SU-DHL-6 (cell line): ENCODE data around the gene SPTBN5.

Experiments used
- H2AFZ ChIP-seq: fragments of 200-600 bp; sonication (generic); 2 replicates; pipeline ENCODE4 v1.6.1; 2014; ENCODE audit warnings: low read depth, mild to moderate bottlenecking, moderate library complexity, mixed read lengths, antibody characterized with exemption, low read length; ENCODE audit not compliant: severe bottlenecking
- H3F3A ChIP-seq: fragments of 200-600 bp; shearing (Covaris generic); 2 replicates; pipeline ENCODE4 v1.6.0; 2016; ENCODE audit warnings: antibody characterized with exemption, mild to moderate bottlenecking; ENCODE audit not compliant: insufficient read depth
- H3K27ac ChIP-seq: fragments of 200-600 bp; sonication (generic); 2 replicates; pipeline ENCODE4 v1.5.1; 2016; ENCODE audit warnings: low read depth, mild to moderate bottlenecking, low read length, moderate library complexity, mixed read lengths
- H3K27me3 ChIP-seq: fragments of 200-600 bp; sonication (generic), shearing (Covaris generic); 2 replicates; pipeline ENCODE4 v1.6.0; 2014; ENCODE audit warnings: mild to moderate bottlenecking, low read length
- H3K36me3 ChIP-seq: fragments of 200-600 bp; sonication (generic); 2 replicates; pipeline ENCODE4 v1.6.1; 2014; ENCODE audit warnings: mild to moderate bottlenecking, low read length, mixed read lengths
- H3K4me2 ChIP-seq: fragments of 300-600, 200-600 bp; shearing (Covaris generic), sonication (generic); 2 replicates; pipeline ENCODE4 v1.6.0; 2014; ENCODE audit warnings: low read length, low read depth, mild to moderate bottlenecking; ENCODE audit not compliant: poor library complexity, severe bottlenecking
- H3K4me3 ChIP-seq: fragments of 200-600 bp; sonication (generic); 2 replicates; pipeline ENCODE4 v1.5.1; 2014; ENCODE audit warnings: antibody characterized with exemption, low read length, mild to moderate bottlenecking, mixed read lengths; ENCODE audit not compliant: insufficient read depth, poor library complexity, severe bottlenecking
- H3K79me2 ChIP-seq: fragments of 200-600 bp; sonication (generic); 2 replicates; pipeline ENCODE4 v1.6.1; 2014; ENCODE audit warnings: mild to moderate bottlenecking, low read length, moderate library complexity; ENCODE audit not compliant: insufficient read depth
- H3K9ac ChIP-seq: fragments of 200-600 bp; sonication (generic); 2 replicates; pipeline ENCODE4 v1.7.0; 2014; ENCODE audit warnings: mild to moderate bottlenecking, low read length
- H3K9me2 ChIP-seq: fragments of 200-600 bp; sonication (generic); replicated peaks from 2 replicates; pipeline ENCODE4 v1.6.1; 2014; ENCODE audit warnings: low read length; ENCODE audit not compliant: insufficient read depth
- H3K9me3 ChIP-seq: fragments of 200-600 bp; sonication (generic); 2 replicates; pipeline ENCODE4 v1.6.1; 2014; ENCODE audit warnings: low read length, mixed read lengths; ENCODE audit not compliant: insufficient read depth
- H4K20me1 ChIP-seq: fragments of 200-600 bp; sonication (generic); 2 replicates; pipeline ENCODE4 v1.6.1; 2014; ENCODE audit warnings: low read depth, mild to moderate bottlenecking, antibody characterized with exemption, low read length, moderate library complexity, mixed read lengths
- EZH2phosphoT487 ChIP-seq: fragments of 200-600 bp; sonication (generic), shearing (Covaris generic); conservative IDR thresholded peaks from 2 replicates; pipeline ENCODE4 v1.6.1; 2018; ENCODE audit warnings: mild to moderate bottlenecking, antibody characterized with exemption, low read length, moderate library complexity, mixed read lengths
- TF ChIP-seq, protein P1 (sequence below): fragments of 200-600 bp; sonication (generic); IDR thresholded peaks from one replicate; pipeline ENCODE4 v1.5.1; 2017; ENCODE audit warnings: antibody characterized with exemption, mild to moderate bottlenecking, low read length, moderate library complexity; ENCODE audit not compliant: insufficient read depth, poor library complexity, severe bottlenecking

SPTBN5 gene

GRCh38 chr15:41865490-41866055 lies 28.3 kb downstream of the SPTBN5 start:
- H3F3A ChIP-seq, result no peaks in the 10 kb centered on the region
- H3K9ac ChIP-seq, result no peak overlapping the region
- no peaks in the 10 kb centered on the region for H3K79me2 ChIP-seq
- H4K20me1 ChIP-seq, result no peaks in the 10 kb centered on the region
- TF ChIP-seq EZH2phosphoT487, result no peak
- TF ChIP-seq, protein P1, sequence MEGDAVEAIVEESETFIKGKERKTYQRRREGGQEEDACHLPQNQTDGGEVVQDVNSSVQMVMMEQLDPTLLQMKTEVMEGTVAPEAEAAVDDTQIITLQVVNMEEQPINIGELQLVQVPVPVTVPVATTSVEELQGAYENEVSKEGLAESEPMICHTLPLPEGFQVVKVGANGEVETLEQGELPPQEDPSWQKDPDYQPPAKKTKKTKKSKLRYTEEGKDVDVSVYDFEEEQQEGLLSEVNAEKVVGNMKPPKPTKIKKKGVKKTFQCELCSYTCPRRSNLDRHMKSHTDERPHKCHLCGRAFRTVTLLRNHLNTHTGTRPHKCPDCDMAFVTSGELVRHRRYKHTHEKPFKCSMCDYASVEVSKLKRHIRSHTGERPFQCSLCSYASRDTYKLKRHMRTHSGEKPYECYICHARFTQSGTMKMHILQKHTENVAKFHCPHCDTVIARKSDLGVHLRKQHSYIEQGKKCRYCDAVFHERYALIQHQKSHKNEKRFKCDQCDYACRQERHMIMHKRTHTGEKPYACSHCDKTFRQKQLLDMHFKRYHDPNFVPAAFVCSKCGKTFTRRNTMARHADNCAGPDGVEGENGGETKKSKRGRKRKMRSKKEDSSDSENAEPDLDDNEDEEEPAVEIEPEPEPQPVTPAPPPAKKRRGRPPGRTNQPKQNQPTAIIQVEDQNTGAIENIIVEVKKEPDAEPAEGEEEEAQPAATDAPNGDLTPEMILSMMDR, result no peak
- H3K27me3 ChIP-seq, result no peaks in the 10 kb centered on the region
- no peaks in the 10 kb centered on the region for H3K9me3 ChIP-seq
- no peak overlapping the region for H2AFZ ChIP-seq
- H3K36me3 ChIP-seq, result no peaks in the 10 kb centered on the region
- no peak overlapping the region for H3K4me3 ChIP-seq
- no peak overlapping the region for H3K4me2 ChIP-seq
- H3K9me2 ChIP-seq, result no peaks in the 10 kb centered on the region
- no peak overlapping the region for H3K27ac ChIP-seq

DNA sequence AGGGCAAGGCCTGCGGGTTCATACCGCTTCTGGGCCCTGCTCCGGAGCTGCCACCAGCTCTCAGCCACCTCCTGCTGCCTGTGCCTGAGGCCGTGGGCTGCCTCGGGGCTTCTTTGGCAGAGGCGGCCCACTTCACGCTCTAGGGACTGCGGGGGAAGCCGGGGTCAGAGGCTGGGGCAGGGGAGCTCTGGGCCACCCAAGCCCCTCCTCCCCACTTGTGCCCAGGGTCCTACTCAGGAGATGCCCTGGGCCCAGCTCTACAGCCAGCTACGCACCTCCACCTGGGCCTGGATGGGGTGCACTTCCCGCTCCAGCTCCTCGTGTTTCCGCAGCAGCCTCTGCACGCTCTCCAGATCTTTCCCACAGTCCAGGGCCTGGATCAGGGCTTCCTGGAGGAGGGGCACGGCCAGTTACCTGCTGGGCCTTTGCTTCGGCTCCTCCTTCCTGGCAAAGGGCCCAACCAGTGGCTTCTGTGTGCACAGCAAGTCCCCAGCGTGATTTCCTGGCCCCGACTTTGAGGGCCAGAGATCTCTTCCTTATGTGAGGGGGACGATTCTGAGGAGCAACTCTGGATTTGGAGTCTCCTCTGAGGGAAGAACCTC lies 31.2 kb downstream of the SPTBN5 start:
- no peaks in the 10 kb centered on the region for H3K9me3 ChIP-seq
- no peak overlapping the region for H2AFZ ChIP-seq
- H3K27ac ChIP-seq, result no peak overlapping the region
- no peaks in the 10 kb centered on the region for H3K9me2 ChIP-seq
- no peaks in the 10 kb centered on the region for H3K27me3 ChIP-seq
- H3K4me3 ChIP-seq, result no peak overlapping the region
- no peaks in the 10 kb centered on the region for H3K36me3 ChIP-seq
- TF ChIP-seq EZH2phosphoT487, result no peak
- TF ChIP-seq, protein P1, result no peak
- no peaks in the 10 kb centered on the region for H4K20me1 ChIP-seq
- H3K4me2 ChIP-seq, result no peak overlapping the region
- H3F3A ChIP-seq, result no peaks in the 10 kb centered on the region
- H3K79me2 ChIP-seq, result no peaks in the 10 kb centered on the region
- H3K9ac ChIP-seq, result no peak overlapping the region

DNA sequence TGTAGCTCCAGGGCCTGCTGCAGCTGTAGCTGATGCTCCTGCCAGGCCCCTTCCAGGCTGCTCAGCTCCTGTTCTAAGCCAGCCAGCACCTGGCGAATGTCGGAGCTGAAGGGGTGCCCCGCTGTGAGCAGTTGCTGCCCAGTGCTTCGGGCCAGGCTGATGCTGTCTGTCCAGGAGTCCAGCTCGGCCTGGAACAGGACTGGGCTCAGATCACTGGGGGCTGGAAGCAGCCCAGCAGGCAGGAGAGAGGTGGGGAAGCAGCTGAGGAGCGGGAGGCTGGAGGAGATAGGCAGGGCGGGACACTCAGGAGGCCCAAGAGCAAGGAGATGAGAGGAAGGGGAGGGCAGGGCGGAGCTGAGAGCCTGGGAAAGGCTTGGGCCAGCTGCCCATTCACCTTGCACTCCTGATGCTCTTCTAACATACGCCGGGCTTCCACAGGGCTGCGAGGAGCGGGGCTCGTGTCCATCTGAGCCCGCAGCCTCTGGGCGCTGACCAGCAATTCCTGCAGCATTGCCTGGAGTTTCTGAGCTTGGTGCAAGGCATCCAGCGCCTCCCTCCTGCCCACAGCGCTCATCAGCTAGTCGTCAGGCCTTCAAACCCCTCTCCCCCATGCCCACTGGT lies 32.0 kb downstream of the SPTBN5 start:
- H3F3A ChIP-seq, result no peaks in the 10 kb centered on the region
- no peaks in the 10 kb centered on the region for H3K79me2 ChIP-seq
- H2AFZ ChIP-seq, result no peak overlapping the region
- H3K27me3 ChIP-seq, result no peaks in the 10 kb centered on the region
- H4K20me1 ChIP-seq, result no peaks in the 10 kb centered on the region
- no peak overlapping the region for H3K9ac ChIP-seq
- TF ChIP-seq, protein P1, result no peak
- no peak for TF ChIP-seq EZH2phosphoT487
- no peaks in the 10 kb centered on the region for H3K9me3 ChIP-seq
- no peak overlapping the region for H3K4me3 ChIP-seq
- H3K4me2 ChIP-seq, result no peak overlapping the region
- H3K36me3 ChIP-seq, result no peaks in the 10 kb centered on the region
- no peak overlapping the region for H3K27ac ChIP-seq
- H3K9me2 ChIP-seq, result no peaks in the 10 kb centered on the region
